Keratinocyte (primary cell): Measurements from ENCODE around the gene DCXR. TPM values are rescaled to one million over a fixed set of nuclear protein-coding genes. Genes with fewer than 3 reads are reported as not detected.

Source experiments
- DNase-seq: peaks from one replicate; pipeline ENCODE4 v3.0.0-alpha.2; 2011; ENCODE audit warnings: low read depth, missing footprints, low spot score
- FAIRE-seq: peaks from 2 replicates; lab custom pipeline; 2011; peaks lifted over from hg19 to GRCh38; lab: Jason Lieb, UNC
- H2AFZ ChIP-seq: 2 replicates; pipeline ENCODE4 v1.6.0; 2012; ENCODE audit warnings: low read length, control low read depth, inconsistent platforms; ENCODE audit not compliant: control insufficient read depth
- H3K27ac ChIP-seq: 2 replicates; pipeline ENCODE4 v1.5.1; 2011; ENCODE audit warnings: low read length; ENCODE audit not compliant: control insufficient read depth, insufficient read depth
- H3K27me3 ChIP-seq: 3 replicates; pipeline ENCODE4 v1.6.0; 2011; ENCODE audit warnings: low read length; ENCODE audit not compliant: control insufficient read depth, insufficient read depth; ENCODE audit errors: extremely low read depth
- H3K36me3 ChIP-seq, 2 experiments: 2 replicates in 1 of 2; 3 replicates in 1 of 2; pipeline ENCODE4 v1.5.1; 2011; ENCODE audit warnings: low read length in 2 of 2, mild to moderate bottlenecking in 1 of 2; ENCODE audit not compliant: control insufficient read depth in 2 of 2, insufficient read depth in 2 of 2; ENCODE audit errors: extremely low read depth in 1 of 2
- H3K4me1 ChIP-seq: 3 replicates; pipeline ENCODE4 v1.5.1; 2011; ENCODE audit warnings: low read length; ENCODE audit not compliant: control insufficient read depth, insufficient read depth; ENCODE audit errors: extremely low read depth
- H3K4me2 ChIP-seq: 3 replicates; pipeline ENCODE4 v1.6.0; 2011; ENCODE audit warnings: low read depth, low read length; ENCODE audit not compliant: control insufficient read depth, insufficient read depth; ENCODE audit errors: extremely low read depth
- H3K4me3 ChIP-seq, 3 experiments: fragments of 200-600 bp in 1 of 3; sonication (generic) in 1 of 3; 2 replicates in 2 of 3; 3 replicates in 1 of 3; pipeline ENCODE4 v1.5.1; 2011 to 2016; ENCODE audit warnings: low read length in 3 of 3, mild to moderate bottlenecking in 3 of 3, control low read depth in 2 of 3, inconsistent platforms in 1 of 3, low read depth in 1 of 3, mixed read lengths in 1 of 3, mixed run types in 1 of 3, moderate library complexity in 1 of 3; ENCODE audit not compliant: control insufficient read depth in 2 of 3, insufficient read depth in 2 of 3; ENCODE audit errors: extremely low read depth in 1 of 3
- H3K79me2 ChIP-seq: 2 replicates; pipeline ENCODE4 v1.6.0; 2012; ENCODE audit warnings: low read length; ENCODE audit not compliant: control insufficient read depth, insufficient read depth
- H3K9ac ChIP-seq: 3 replicates; pipeline ENCODE4 v1.6.0; 2011; ENCODE audit warnings: low read length; ENCODE audit not compliant: control insufficient read depth, insufficient read depth; ENCODE audit errors: extremely low read depth
- H3K9me1 ChIP-seq: 3 replicates; pipeline ENCODE4 v1.6.0; 2011; ENCODE audit warnings: low read length; ENCODE audit not compliant: control insufficient read depth, insufficient read depth; ENCODE audit errors: extremely low read depth
- H3K9me3 ChIP-seq: 2 replicates; pipeline ENCODE4 v1.5.1; 2012; ENCODE audit warnings: low read depth, low read length; ENCODE audit not compliant: control insufficient read depth
- H4K20me1 ChIP-seq: 3 replicates; pipeline ENCODE4 v1.6.0; 2011; ENCODE audit warnings: low read length; ENCODE audit not compliant: control insufficient read depth, insufficient read depth; ENCODE audit errors: extremely low read depth
- CTCF ChIP-seq, 3 experiments: IDR thresholded peaks in 1 of 3; conservative IDR thresholded peaks in 1 of 3; optimal IDR thresholded peaks in 1 of 3; 2 replicates in 2 of 3; 3 replicates in 1 of 3; pipeline versions ENCODE3 to v1.5.1; 2011; ENCODE audit warnings: low read length in 3 of 3, mild to moderate bottlenecking in 3 of 3, moderate library complexity in 2 of 3, control low read depth in 1 of 3, inconsistent platforms in 1 of 3; ENCODE audit not compliant: insufficient read depth in 2 of 3; ENCODE audit errors: extremely low read depth in 1 of 3
- EZH2 ChIP-seq: IDR thresholded peaks from one replicate; pipeline ENCODE4 v1.6.1; 2012; ENCODE audit warnings: inconsistent platforms, mild to moderate bottlenecking, low read length, moderate library complexity
- dilution Hi-C: fragments of 300-500 bp; cut with MboI; formaldehyde crosslinking; loops from one replicate; pipeline ENCODE4 v1.7.0; 2020; ENCODE audit warnings: low sequenced_read_pairs; ENCODE audit not compliant: extremely low pct_ligation_motif_present
- polyA plus RNA-seq, 5 experiments: library from polyadenylated mRNA; depleted of rRNA in 3 of 5; stranded (reverse) in 3 of 5; stranded (forward) in 1 of 5; unstranded in 1 of 5; fragments of >200 nt; gene quantifications; 1 replicate in 1 of 5; 2 replicates in 3 of 5; 3 replicates in 1 of 5; pipeline versions ENCODE4 v1.2.1 to v1.2.3, GENCODE V29; 2011 to 2012; ENCODE audit warnings: missing spikeins in 2 of 5, low read depth in 1 of 5, low replicate concordance in 1 of 5

Gene DCXR
- polyA plus RNA-seq, 1 donor (not counting 4 experiments of a cell fraction or from before 2014, with no cell fraction given): 45.4 TPM

GRCh38 chr17:82009413-82009812 lies 28.1 kb downstream of the DCXR start:
- Histone ChIP-seq H3K36me3 (no peaks in the 10 kb centered on the region), H3K9me1 (no peaks in the 10 kb centered on the region), H3K4me1 (peaks cover 32% of the 10 kb centered on the region), H3K27me3 (no peaks in the 10 kb centered on the region), H3K4me2 (no peak overlapping the region), H3K9ac (no peak overlapping the region), H2AFZ (no peak overlapping the region), H3K79me2 (no peaks in the 10 kb centered on the region), H4K20me1 (no peaks in the 10 kb centered on the region), H3K4me3 (no peak overlapping the region), H3K9me3 (no peaks in the 10 kb centered on the region), H3K27ac (no peak overlapping the region)
- TF ChIP-seq CTCF (optimal IDR thresholded peaks at IDR 0.05 in 1 of 3, IDR thresholded peaks at IDR 0.05 in 1 of 3, conservative IDR thresholded peaks at IDR 0.05 in 1 of 3; ENCODE audit: extremely low read depth in 1 of 3, insufficient read depth in 2 of 3, low read length in 3 of 3) (no peak), EZH2 (no peak)
- FAIRE-seq (no peak), DNase-seq (no peak)
- dilution Hi-C loops: no loop called here

- Histone ChIP-seq H3K9me3 (no peaks in the 10 kb centered on the region), H3K27me3 (no peaks in the 10 kb centered on the region), H2AFZ (no peak overlapping the region), H3K4me1 (peaks cover 33% of the 10 kb centered on the region), H4K20me1 (no peaks in the 10 kb centered on the region), H3K4me2 (no peak overlapping the region), H3K9me1 (no peaks in the 10 kb centered on the region), H3K79me2 (no peaks in the 10 kb centered on the region), H3K36me3 (no peaks in the 10 kb centered on the region), H3K9ac (no peak overlapping the region), H3K4me3 (no peak overlapping the region), H3K27ac (no peak overlapping the region)
- DNase-seq (no peak), FAIRE-seq (no peak)
- dilution Hi-C loops: no loop called here
- no peak for TF ChIP-seq EZH2
- no peak for TF ChIP-seq CTCF (optimal IDR thresholded peaks at IDR 0.05 in 1 of 3, IDR thresholded peaks at IDR 0.05 in 1 of 3, conservative IDR thresholded peaks at IDR 0.05 in 1 of 3; ENCODE audit: extremely low read depth in 1 of 3, insufficient read depth in 2 of 3, low read length in 3 of 3)
Observed at GRCh38 chr17:82008941-82009405, 28.5 kb downstream of the DCXR start.
